HepG2 (cell line): Measurements from ENCODE around the gene NRP1. TPM values are rescaled to one million over a fixed set of nuclear protein-coding genes. Genes with fewer than 3 reads are reported as not detected.

ENCODE experiments used
- NR2F1 ChIP-seq, 2 experiments: fragments of 450-650 bp in 1 of 2; formaldehyde crosslinking in 1 of 2; IDR thresholded peaks; 2 replicates each; pipeline versions ENCODE4 v1.5.0 to v1.6.1; 2016 to 2020; ENCODE audit warnings: mild to moderate bottlenecking in 1 of 2, missing compliant biosample characterization in 1 of 2, missing genetic modification reagents in 1 of 2, moderate library complexity in 1 of 2
- TGIF2 ChIP-seq: IDR thresholded peaks from 2 replicates; pipeline ENCODE4 v1.6.1; 2016; ENCODE audit warnings: control low read depth, missing compliant biosample characterization
- ZNF512 ChIP-seq: sonication (generic); formaldehyde crosslinking; IDR thresholded peaks from 2 replicates; pipeline ENCODE4 v1.4.0; 2020; ENCODE audit warnings: mild to moderate bottlenecking, missing genetic modification reagents
- polyA plus RNA-seq, 8 experiments: library from polyadenylated mRNA; depleted of rRNA in 3 of 8; stranded (reverse) in 7 of 8; unstranded in 1 of 8; fragments of >200 nt; fragmentation: Illumina TruSeq in 4 of 8; extraction: Trizol in 4 of 8; gene quantifications; 2 replicates each; pipeline versions ENCODE4 v1.2.1 to v1.2.3, GENCODE V29; 2011 to 2016; ENCODE audit warnings: low read depth in 4 of 8, missing spikeins in 1 of 8, mixed read lengths in 1 of 8; ENCODE audit not compliant: insufficient read depth in 1 of 8
- total RNA-seq, 5 experiments: library from RNA; depleted of rRNA; stranded (reverse); fragments of >200 nt; fragmentation: Illumina TruSeq; extraction: Trizol; gene quantifications; 2 replicates each; pipeline ENCODE4 v1.2.3, GENCODE V29; 2016; ENCODE audit warnings: low read depth in 1 of 5
- TF ChIP-seq, protein P1 (sequence below): sonication (generic); formaldehyde crosslinking; IDR thresholded peaks from 2 replicates; pipeline ENCODE4 v1.4.0; 2020; ENCODE audit warnings: missing genetic modification reagents, borderline replicate concordance
- TF ChIP-seq, protein P2 (sequence below): sonication (generic); formaldehyde crosslinking; IDR thresholded peaks from 2 replicates; pipeline ENCODE4 v1.4.0; 2020; ENCODE audit warnings: mild to moderate bottlenecking, missing genetic modification reagents

Gene NRP1
- total and polyA plus RNA-seq, 2 of the 13 experiments (the other 11 are each of a cell fraction or from before 2014, with no cell fraction given): 5.3 to 5.8 TPM

GRCh38 chr10:33274096-33274785 is 60.2 kb downstream of the NRP1 start (continued):
- TF ChIP-seq NR2F1 (CRISPR knock-in tag; IDR thresholded peaks at IDR 0.05) (no peak), TGIF2 (no peak), ZNF512 (CRISPR knock-in tag) (no peak)
- TF ChIP-seq, protein P1, sequence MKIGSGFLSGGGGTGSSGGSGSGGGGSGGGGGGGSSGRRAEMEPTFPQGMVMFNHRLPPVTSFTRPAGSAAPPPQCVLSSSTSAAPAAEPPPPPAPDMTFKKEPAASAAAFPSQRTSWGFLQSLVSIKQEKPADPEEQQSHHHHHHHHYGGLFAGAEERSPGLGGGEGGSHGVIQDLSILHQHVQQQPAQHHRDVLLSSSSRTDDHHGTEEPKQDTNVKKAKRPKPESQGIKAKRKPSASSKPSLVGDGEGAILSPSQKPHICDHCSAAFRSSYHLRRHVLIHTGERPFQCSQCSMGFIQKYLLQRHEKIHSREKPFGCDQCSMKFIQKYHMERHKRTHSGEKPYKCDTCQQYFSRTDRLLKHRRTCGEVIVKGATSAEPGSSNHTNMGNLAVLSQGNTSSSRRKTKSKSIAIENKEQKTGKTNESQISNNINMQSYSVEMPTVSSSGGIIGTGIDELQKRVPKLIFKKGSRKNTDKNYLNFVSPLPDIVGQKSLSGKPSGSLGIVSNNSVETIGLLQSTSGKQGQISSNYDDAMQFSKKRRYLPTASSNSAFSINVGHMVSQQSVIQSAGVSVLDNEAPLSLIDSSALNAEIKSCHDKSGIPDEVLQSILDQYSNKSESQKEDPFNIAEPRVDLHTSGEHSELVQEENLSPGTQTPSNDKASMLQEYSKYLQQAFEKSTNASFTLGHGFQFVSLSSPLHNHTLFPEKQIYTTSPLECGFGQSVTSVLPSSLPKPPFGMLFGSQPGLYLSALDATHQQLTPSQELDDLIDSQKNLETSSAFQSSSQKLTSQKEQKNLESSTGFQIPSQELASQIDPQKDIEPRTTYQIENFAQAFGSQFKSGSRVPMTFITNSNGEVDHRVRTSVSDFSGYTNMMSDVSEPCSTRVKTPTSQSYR (CRISPR knock-in tag): no peak
- TF ChIP-seq, protein P2, sequence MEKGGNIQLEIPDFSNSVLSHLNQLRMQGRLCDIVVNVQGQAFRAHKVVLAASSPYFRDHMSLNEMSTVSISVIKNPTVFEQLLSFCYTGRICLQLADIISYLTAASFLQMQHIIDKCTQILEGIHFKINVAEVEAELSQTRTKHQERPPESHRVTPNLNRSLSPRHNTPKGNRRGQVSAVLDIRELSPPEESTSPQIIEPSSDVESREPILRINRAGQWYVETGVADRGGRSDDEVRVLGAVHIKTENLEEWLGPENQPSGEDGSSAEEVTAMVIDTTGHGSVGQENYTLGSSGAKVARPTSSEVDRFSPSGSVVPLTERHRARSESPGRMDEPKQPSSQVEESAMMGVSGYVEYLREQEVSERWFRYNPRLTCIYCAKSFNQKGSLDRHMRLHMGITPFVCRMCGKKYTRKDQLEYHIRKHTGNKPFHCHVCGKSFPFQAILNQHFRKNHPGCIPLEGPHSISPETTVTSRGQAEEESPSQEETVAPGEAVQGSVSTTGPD: no peak
